Measurements from ENCODE around the gene ASB18. TPM values are rescaled to one million over a fixed set of nuclear protein-coding genes. Genes with fewer than 3 reads are reported as not detected.

The ASB18 gene
- total and polyA plus RNA-seq, 10 donors = not detected

DNA sequence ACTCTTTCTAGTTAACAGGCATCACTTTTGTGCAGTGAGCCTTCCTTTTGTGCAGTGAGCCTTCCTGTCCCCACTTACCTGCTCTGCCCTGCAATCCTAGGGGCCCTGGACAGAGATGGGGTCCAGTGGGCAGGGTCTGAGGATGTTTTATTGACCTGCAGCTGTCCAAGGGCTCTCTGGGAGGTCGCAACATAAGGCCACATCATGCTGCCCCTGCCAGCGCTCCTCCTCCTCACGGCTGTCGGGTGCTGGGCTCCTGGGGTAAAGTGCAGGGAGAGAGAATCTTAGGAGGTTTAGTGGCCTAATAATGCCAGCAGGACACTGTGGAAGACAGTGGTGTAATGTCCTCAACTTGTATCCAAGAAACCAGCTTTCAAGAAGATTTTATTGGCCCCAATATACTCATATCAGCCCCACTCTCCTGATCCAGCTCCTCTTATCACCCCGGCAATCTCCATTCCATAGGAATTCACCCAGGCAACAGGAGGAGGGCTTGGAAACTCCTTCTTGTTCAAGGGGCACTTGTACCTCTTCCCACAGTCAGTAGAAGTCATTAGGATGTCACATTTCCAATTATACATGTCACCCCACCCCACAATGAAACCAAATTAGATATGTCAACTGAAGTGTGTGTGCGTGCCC lies 41.9 kb upstream of the ASB18 start:
- intact Hi-C loops (cut with DNase I; ENCODE audit: low total_unique reads) = no loop called here
- Histone ChIP-seq H3K4me1 (no peaks in the 10 kb centered on the region), H3K27me3 (replicated peaks in 1 of 7) (peaks cover 0 to 33% (median 0%) of the 10 kb centered on the region in 7 donors), H3K36me3 (no peaks in the 10 kb centered on the region), H3K9me3 (no peaks in the 10 kb centered on the region), H3K27ac (no peak overlapping the region), H3K4me3 (no peak overlapping the region)
- WGBS, 5 donors = 77 to 90% (median 86%) methylated on average over 5 to 6 of the region's 6 CpGs
- TF ChIP-seq, protein P1, sequence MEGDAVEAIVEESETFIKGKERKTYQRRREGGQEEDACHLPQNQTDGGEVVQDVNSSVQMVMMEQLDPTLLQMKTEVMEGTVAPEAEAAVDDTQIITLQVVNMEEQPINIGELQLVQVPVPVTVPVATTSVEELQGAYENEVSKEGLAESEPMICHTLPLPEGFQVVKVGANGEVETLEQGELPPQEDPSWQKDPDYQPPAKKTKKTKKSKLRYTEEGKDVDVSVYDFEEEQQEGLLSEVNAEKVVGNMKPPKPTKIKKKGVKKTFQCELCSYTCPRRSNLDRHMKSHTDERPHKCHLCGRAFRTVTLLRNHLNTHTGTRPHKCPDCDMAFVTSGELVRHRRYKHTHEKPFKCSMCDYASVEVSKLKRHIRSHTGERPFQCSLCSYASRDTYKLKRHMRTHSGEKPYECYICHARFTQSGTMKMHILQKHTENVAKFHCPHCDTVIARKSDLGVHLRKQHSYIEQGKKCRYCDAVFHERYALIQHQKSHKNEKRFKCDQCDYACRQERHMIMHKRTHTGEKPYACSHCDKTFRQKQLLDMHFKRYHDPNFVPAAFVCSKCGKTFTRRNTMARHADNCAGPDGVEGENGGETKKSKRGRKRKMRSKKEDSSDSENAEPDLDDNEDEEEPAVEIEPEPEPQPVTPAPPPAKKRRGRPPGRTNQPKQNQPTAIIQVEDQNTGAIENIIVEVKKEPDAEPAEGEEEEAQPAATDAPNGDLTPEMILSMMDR (IDR thresholded peaks at IDR 0.05 in 8 of 11, conservative IDR thresholded peaks at IDR 0.05 in 3 of 11) = no peak
- TF ChIP-seq POLR2A (IDR thresholded peaks at IDR 0.05) = no peak
- TF ChIP-seq POLR2AphosphoS5 (IDR thresholded peaks at IDR 0.05) = no peak
- DNase-seq = no peak

- WGBS, 5 donors = 81 to 94% (median 89%) methylated on average over 10 of the region's 10 CpGs
- no peak for DNase-seq
- no peaks in the 10 kb centered on the region for H3K4me1 ChIP-seq
- intact Hi-C loops (cut with DNase I; ENCODE audit: low total_unique reads) = no loop called here
- H3K27ac ChIP-seq = no peak overlapping the region
- no peaks in the 10 kb centered on the region for H3K9me3 ChIP-seq
- H3K36me3 ChIP-seq = no peaks in the 10 kb centered on the region
- TF ChIP-seq, protein P1 (IDR thresholded peaks at IDR 0.05 in 8 of 11, conservative IDR thresholded peaks at IDR 0.05 in 3 of 11) = no peak
- TF ChIP-seq POLR2AphosphoS5 (IDR thresholded peaks at IDR 0.05) (no peak), POLR2A (IDR thresholded peaks at IDR 0.05) (no peak)
- H3K4me3 ChIP-seq = no peak overlapping the region
- peaks cover 0 to 33% (median 0%) of the 10 kb centered on the region in 7 donors for H3K27me3 ChIP-seq (replicated peaks in 1 of 7)
Measured at GRCh38 chr2:236305531-236305930, 41.3 kb upstream of the ASB18 start.

- Histone ChIP-seq H3K27ac (no peak overlapping the region), H3K4me1 (no peaks in the 10 kb centered on the region), H3K36me3 (no peaks in the 10 kb centered on the region), H3K9me3 (no peaks in the 10 kb centered on the region), H3K27me3 (replicated peaks in 1 of 7) (peaks cover 0 to 22% (median 0%) of the 10 kb centered on the region in 7 donors), H3K4me3 (no peak overlapping the region)
- 76 to 92% (median 87%) methylated on average over 2 of the region's 2 CpGs for WGBS, 5 donors
- DNase-seq = no peak
- no peak for TF ChIP-seq POLR2A (IDR thresholded peaks at IDR 0.05)
- no peak for TF ChIP-seq POLR2AphosphoS5 (IDR thresholded peaks at IDR 0.05)
- TF ChIP-seq, protein P1 (IDR thresholded peaks at IDR 0.05 in 8 of 11, conservative IDR thresholded peaks at IDR 0.05 in 3 of 11) = no peak
- intact Hi-C loops (cut with DNase I; ENCODE audit: low total_unique reads) = no loop called here
Measured at GRCh38 chr2:236303935-236304334, 39.7 kb upstream of the ASB18 start.

GRCh38 chr2:236302555-236302954 lies 38.3 kb upstream of the ASB18 start:
- TF ChIP-seq, protein P1 (IDR thresholded peaks at IDR 0.05 in 8 of 11, conservative IDR thresholded peaks at IDR 0.05 in 3 of 11) = no peak
- TF ChIP-seq POLR2A (IDR thresholded peaks at IDR 0.05) (no peak), POLR2AphosphoS5 (IDR thresholded peaks at IDR 0.05) (no peak)
- Histone ChIP-seq H3K27ac (no peak overlapping the region), H3K36me3 (no peaks in the 10 kb centered on the region), H3K27me3 (replicated peaks in 1 of 7) (peaks cover 0 to 13% (median 0%) of the 10 kb centered on the region in 7 donors), H3K4me1 (no peaks in the 10 kb centered on the region), H3K9me3 (no peaks in the 10 kb centered on the region), H3K4me3 (no peak overlapping the region)
- no peak for DNase-seq
- WGBS, 5 donors = 83 to 95% (median 88%) methylated on average over 6 of the region's 6 CpGs
- intact Hi-C loops (cut with DNase I; ENCODE audit: low total_unique reads) = no loop called here
